WTC11 (cell line): ENCODE results near the gene CNTN5. TPM values are rescaled to one million over a fixed set of nuclear protein-coding genes. Genes with fewer than 3 reads are reported as not detected.

ENCODE experiments used
- ATAC-seq: fragments of 200-7000 bp; cut with Tn5 transposase; 2 replicates; pipeline ENCODE4 v1.10.0; 2021; ENCODE audit warnings: mild to moderate bottlenecking, moderate library complexity
- CTCF ChIA-PET: fragments of 300-600 bp; sonication (Branson Sonifier 250); formaldehyde crosslinking; loops from one replicate; lab custom pipeline; 2021; ENCODE audit warnings: antibody characterized with exemption; lab: Charles Lee
- POLR2A ChIA-PET: fragments of 350-600 bp; sonication (Branson Sonifier 250); formaldehyde crosslinking; loops from one replicate; lab custom pipeline; 2021; ENCODE audit warnings: antibody characterized with exemption; lab: Charles Lee
- DNase-seq: peaks from one replicate; pipeline ENCODE4 v3.0.0; 2021; ENCODE audit warnings: low spot score
- H3K27ac Mint-ChIP-seq: 2 replicates; pipeline ENCODE4 v1.8.0; 2021; ENCODE audit warnings: mixed read lengths
- H3K27me3 Mint-ChIP-seq: 2 replicates; pipeline ENCODE4 v1.8.0; 2021; ENCODE audit warnings: low read depth, mild to moderate bottlenecking, moderate library complexity, mixed read lengths
- H3K36me3 Mint-ChIP-seq: 2 replicates; pipeline ENCODE4 v1.8.0; 2021; ENCODE audit warnings: mixed read lengths
- H3K4me1 Mint-ChIP-seq: 2 replicates; pipeline ENCODE4 v1.8.0; 2022; ENCODE audit warnings: mixed read lengths
- H3K4me3 Mint-ChIP-seq: 2 replicates; pipeline ENCODE4 v1.8.0; 2021; ENCODE audit warnings: mild to moderate bottlenecking, moderate library complexity, mixed read lengths
- H3K9me3 Mint-ChIP-seq: 2 replicates; pipeline ENCODE4 v1.8.0; 2021; ENCODE audit warnings: mixed read lengths
- E2F4 ChIP-seq: sonication (generic); formaldehyde crosslinking; IDR thresholded peaks from 2 replicates; pipeline ENCODE4 v1.8.1; 2022; ENCODE audit warnings: low read depth, mild to moderate bottlenecking, moderate library complexity, missing genetic modification reagents, borderline replicate concordance
- GABPB1 ChIP-seq: sonication (generic); formaldehyde crosslinking; IDR thresholded peaks from 2 replicates; pipeline ENCODE4 v1.8.1; 2023; ENCODE audit warnings: mild to moderate bottlenecking, missing genetic modification reagents
- GRHL2 ChIP-seq: fragments of 250-450 bp; sonication (Bioruptor Pico); IDR thresholded peaks from 2 replicates; pipeline ENCODE4 v1.8.0; 2022; ENCODE audit warnings: mild to moderate bottlenecking, moderate library complexity; ENCODE audit not compliant: insufficient replicate concordance, severe bottlenecking
- IRF2 ChIP-seq: sonication (generic); formaldehyde crosslinking; IDR thresholded peaks from 2 replicates; pipeline ENCODE4 v1.8.0; 2022; ENCODE audit warnings: low read depth, missing genetic modification reagents, borderline replicate concordance
- JAZF1 ChIP-seq: fragments of 250-450 bp; sonication (Bioruptor Pico); IDR thresholded peaks from 2 replicates; pipeline ENCODE4 v1.9.0; 2021; ENCODE audit warnings: moderate library complexity, mild to moderate bottlenecking, inconsistent platforms
- JUN ChIP-seq: sonication (generic); formaldehyde crosslinking; IDR thresholded peaks from 2 replicates; pipeline ENCODE4 v1.8.0; 2023; ENCODE audit warnings: mild to moderate bottlenecking, missing genetic modification reagents
- KAT7 ChIP-seq: sonication (generic); formaldehyde crosslinking; IDR thresholded peaks from 2 replicates; pipeline ENCODE4 v1.8.1; 2023; ENCODE audit warnings: missing genetic modification reagents, mild to moderate bottlenecking, borderline replicate concordance
- MYBL2 ChIP-seq: sonication (generic); formaldehyde crosslinking; IDR thresholded peaks from 2 replicates; pipeline ENCODE4 v1.8.1; 2023; ENCODE audit warnings: mild to moderate bottlenecking, moderate library complexity, missing genetic modification reagents
- NFYB ChIP-seq: sonication (generic); formaldehyde crosslinking; conservative IDR thresholded peaks from 2 replicates; pipeline ENCODE4 v1.8.0; 2022; ENCODE audit warnings: low read depth, missing genetic modification reagents
- NR1H2 ChIP-seq: sonication (generic); formaldehyde crosslinking; IDR thresholded peaks from 2 replicates; pipeline ENCODE4 v1.9.0; 2021; ENCODE audit warnings: mild to moderate bottlenecking, moderate library complexity, missing genetic modification reagents
- NR3C1 ChIP-seq: sonication (generic); formaldehyde crosslinking; conservative IDR thresholded peaks from 2 replicates; pipeline ENCODE4 v1.8.1; 2023; ENCODE audit warnings: low read depth, mild to moderate bottlenecking, missing genetic modification reagents
- RELA ChIP-seq: sonication (generic); formaldehyde crosslinking; IDR thresholded peaks from 2 replicates; pipeline ENCODE4 v1.8.1; 2022; ENCODE audit warnings: missing genetic modification reagents, mild to moderate bottlenecking, borderline replicate concordance
- SOX15 ChIP-seq: fragments of 250-450 bp; sonication (Bioruptor Pico); IDR thresholded peaks from 2 replicates; pipeline ENCODE4 v1.9.0; 2021; ENCODE audit warnings: mild to moderate bottlenecking
- ZNF121 ChIP-seq: sonication (generic); formaldehyde crosslinking; IDR thresholded peaks from 2 replicates; pipeline ENCODE4 v1.8.0; 2023; ENCODE audit warnings: missing genetic modification reagents
- ZNF138 ChIP-seq: sonication (generic); formaldehyde crosslinking; conservative IDR thresholded peaks from 2 replicates; pipeline ENCODE4 v1.8.1; 2022; ENCODE audit warnings: mild to moderate bottlenecking, moderate library complexity, missing genetic modification reagents
- ZNF396 ChIP-seq: fragments of 250-450 bp; sonication (Bioruptor Pico); IDR thresholded peaks from 2 replicates; pipeline ENCODE4 v1.8.0; 2021; ENCODE audit warnings: mild to moderate bottlenecking, moderate library complexity, borderline replicate concordance
- total RNA-seq: library from RNA; stranded (reverse); gene quantifications from 3 replicates; pipeline ENCODE4 v1.2.3, GENCODE V29; 2021
- TF ChIP-seq, protein P1 (sequence below): fragments of 250-450 bp; sonication (Bioruptor Pico); IDR thresholded peaks from 2 replicates; pipeline ENCODE4 v1.9.0; 2021; ENCODE audit warnings: mild to moderate bottlenecking
- TF ChIP-seq, protein P2 (sequence below): fragments of 250-450 bp; sonication (Bioruptor Pico); IDR thresholded peaks from 2 replicates; pipeline ENCODE4 v1.8.0; 2021; ENCODE audit warnings: mild to moderate bottlenecking

Gene CNTN5
- total RNA-seq, 1 experiment from 2014 or later, result 0.07 TPM

- ChIA-PET CTCF (no interaction called here), POLR2A (no interaction called here)
- H3K27ac Mint-ChIP-seq, result no peak overlapping the region
- H3K4me1 Mint-ChIP-seq, result no peaks in the 10 kb centered on the region
- H3K27me3 Mint-ChIP-seq, result no peaks in the 10 kb centered on the region
- TF ChIP-seq IRF2 (CRISPR knock-in tag), result no peak
- no peak for TF ChIP-seq GABPB1 (CRISPR knock-in tag)
- H3K4me3 Mint-ChIP-seq, result no peak overlapping the region
- ATAC-seq (no peak), DNase-seq (no peak)
- no peaks in the 10 kb centered on the region for H3K36me3 Mint-ChIP-seq
- no peaks in the 10 kb centered on the region for H3K9me3 Mint-ChIP-seq
These were observed 661.4 kb downstream of the CNTN5 start for GRCh38 chr11:99682171-99682570.

DNA sequence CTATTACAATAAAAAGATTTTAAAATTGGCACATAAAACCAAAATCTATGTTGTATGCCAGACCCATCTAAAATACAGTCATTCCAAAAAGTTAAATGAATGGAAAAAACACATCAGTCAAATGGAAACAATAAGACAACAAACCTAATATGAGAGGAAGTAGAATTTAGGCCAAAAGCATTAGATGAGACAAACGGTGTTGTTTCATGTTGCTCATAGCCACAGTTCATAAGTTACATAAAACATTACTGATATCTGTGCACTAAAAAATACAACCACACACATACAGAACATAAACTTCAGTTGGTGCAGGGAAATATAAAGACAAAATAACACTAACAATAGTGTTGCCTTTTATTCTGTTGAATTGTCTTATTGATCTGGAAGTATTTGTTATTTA, 661.9 kb downstream of the CNTN5 start:
- Mint-ChIP-seq H3K36me3 (no peaks in the 10 kb centered on the region), H3K27me3 (no peaks in the 10 kb centered on the region), H3K9me3 (no peaks in the 10 kb centered on the region), H3K4me1 (no peaks in the 10 kb centered on the region), H3K4me3 (no peak overlapping the region), H3K27ac (no peak overlapping the region)
- DNase-seq (no peak), ATAC-seq (no peak)
- CTCF ChIA-PET, result no interaction called here
- TF ChIP-seq GABPB1 (CRISPR knock-in tag), result no peak
- no peak for TF ChIP-seq ZNF121 (CRISPR knock-in tag)
- TF ChIP-seq SOX15 (CRISPR knock-in tag), result no peak
- POLR2A ChIA-PET, result no interaction called here

DNA sequence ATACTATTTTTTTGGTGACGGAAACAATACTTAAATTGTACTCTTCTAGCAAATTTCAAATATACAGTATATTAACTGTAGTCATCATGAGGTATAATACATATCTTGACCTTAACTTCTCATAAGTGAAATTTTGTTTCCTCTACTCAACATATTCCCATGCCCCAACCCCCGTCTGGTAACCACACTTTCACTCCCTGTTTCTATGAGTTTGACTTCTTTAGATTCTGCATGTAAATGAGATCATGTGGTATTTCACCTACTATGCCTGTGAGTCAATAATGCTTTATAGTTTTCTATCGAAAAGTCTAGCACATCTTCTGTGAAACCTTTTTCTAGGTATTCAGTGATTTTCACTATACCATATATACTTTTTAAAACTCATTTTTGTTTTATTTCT, 663.2 kb downstream of the CNTN5 start:
- H3K27me3 Mint-ChIP-seq, result no peaks in the 10 kb centered on the region
- no peaks in the 10 kb centered on the region for H3K4me1 Mint-ChIP-seq
- DNase-seq (no peak), ATAC-seq (no peak)
- no peak overlapping the region for H3K4me3 Mint-ChIP-seq
- H3K36me3 Mint-ChIP-seq, result no peaks in the 10 kb centered on the region
- no peak for TF ChIP-seq NR1H2
- TF ChIP-seq KAT7 (CRISPR knock-in tag), result no peak
- CTCF ChIA-PET, result no interaction called here
- POLR2A ChIA-PET, result no interaction called here
- H3K9me3 Mint-ChIP-seq, result 0 out of 2 replicates have a peak, but pooled peaks cover 3% of the 10 kb centered on the region
- H3K27ac Mint-ChIP-seq, result no peak overlapping the region

DNA sequence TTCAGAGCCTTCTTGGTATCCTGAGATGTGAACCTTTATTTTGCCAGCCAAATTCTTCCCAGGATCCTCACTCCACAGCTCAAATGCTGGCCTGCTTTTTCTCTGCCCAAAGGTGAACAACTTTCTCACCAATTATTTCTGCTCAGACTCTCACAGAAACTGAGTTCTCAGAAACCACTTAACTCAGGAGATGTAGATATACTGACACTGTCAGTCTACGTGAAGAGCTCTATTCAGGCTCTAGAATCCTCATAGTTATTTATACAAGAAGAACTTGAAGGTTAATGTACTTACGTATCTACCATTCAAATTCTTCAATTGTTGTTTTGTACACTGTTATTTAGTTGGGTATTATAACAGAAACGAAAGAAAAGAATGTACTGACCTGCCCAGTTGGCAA, 666.1 kb downstream of the CNTN5 start:
- H3K36me3 Mint-ChIP-seq, result peaks cover 13% of the 10 kb centered on the region
- peaks cover 29% of the 10 kb centered on the region for H3K9me3 Mint-ChIP-seq
- POLR2A ChIA-PET, result no interaction called here
- H3K4me1 Mint-ChIP-seq, result no peaks in the 10 kb centered on the region
- CTCF ChIA-PET, result interaction anchor here (1.0 to 1.3 kb wide), 2 partner anchors 19 to 389 kb away, joined by 3 read pairs; no protein-coding TSS in a partner anchor
- peak overlapping the region; percentile 17; the same call in 1 of the 2 replicates for H3K27ac Mint-ChIP-seq
- ATAC-seq (no peak), DNase-seq (no peak)
- no peaks in the 10 kb centered on the region for H3K27me3 Mint-ChIP-seq
- TF ChIP-seq E2F4 (no peak), MYBL2 (no peak), SOX15 (CRISPR knock-in tag) (no peak), NFYB (CRISPR knock-in tag) (no peak), RELA (no peak), NR3C1 (no peak), GRHL2 (no peak), JAZF1 (CRISPR knock-in tag) (no peak)
- TF ChIP-seq, protein P1, sequence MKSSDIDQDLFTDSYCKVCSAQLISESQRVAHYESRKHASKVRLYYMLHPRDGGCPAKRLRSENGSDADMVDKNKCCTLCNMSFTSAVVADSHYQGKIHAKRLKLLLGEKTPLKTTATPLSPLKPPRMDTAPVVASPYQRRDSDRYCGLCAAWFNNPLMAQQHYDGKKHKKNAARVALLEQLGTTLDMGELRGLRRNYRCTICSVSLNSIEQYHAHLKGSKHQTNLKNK (CRISPR knock-in tag), result no peak
- TF ChIP-seq, protein P2, sequence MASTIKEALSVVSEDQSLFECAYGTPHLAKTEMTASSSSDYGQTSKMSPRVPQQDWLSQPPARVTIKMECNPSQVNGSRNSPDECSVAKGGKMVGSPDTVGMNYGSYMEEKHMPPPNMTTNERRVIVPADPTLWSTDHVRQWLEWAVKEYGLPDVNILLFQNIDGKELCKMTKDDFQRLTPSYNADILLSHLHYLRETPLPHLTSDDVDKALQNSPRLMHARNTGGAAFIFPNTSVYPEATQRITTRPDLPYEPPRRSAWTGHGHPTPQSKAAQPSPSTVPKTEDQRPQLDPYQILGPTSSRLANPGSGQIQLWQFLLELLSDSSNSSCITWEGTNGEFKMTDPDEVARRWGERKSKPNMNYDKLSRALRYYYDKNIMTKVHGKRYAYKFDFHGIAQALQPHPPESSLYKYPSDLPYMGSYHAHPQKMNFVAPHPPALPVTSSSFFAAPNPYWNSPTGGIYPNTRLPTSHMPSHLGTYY (CRISPR knock-in tag), result no peak
- H3K4me3 Mint-ChIP-seq, result no peak overlapping the region

DNA sequence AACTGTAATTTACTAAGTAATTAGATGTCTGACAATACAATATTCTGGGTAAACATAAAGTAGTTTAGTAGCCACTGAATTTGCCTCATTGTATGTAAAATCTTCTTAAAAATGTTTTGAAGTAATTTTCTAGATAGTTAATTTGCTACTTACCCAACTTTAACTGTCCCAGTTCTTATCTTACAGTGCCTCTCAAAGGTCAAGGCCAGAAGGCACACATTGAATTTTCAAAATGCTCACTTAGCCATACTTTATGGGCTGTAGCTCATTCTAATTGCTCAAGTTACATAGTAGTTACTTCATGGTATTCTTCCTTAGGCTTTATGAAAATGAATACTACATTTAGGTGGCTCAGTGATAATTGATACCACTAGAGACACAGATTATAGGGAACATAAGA, 666.6 kb downstream of the CNTN5 start:
- ATAC-seq (peak; percentile 22; the same call in 1 of the 2 replicates), DNase-seq (no peak)
- TF ChIP-seq ZNF396 (no peak), JUN (CRISPR knock-in tag) (no peak), ZNF138 (CRISPR knock-in tag) (no peak)
- CTCF ChIA-PET, result interaction anchor here (1.0 to 1.3 kb wide), 2 partner anchors 19 to 389 kb away, joined by 3 read pairs; no protein-coding TSS in a partner anchor
- Mint-ChIP-seq H3K27me3 (no peaks in the 10 kb centered on the region), H3K36me3 (peaks cover 17% of the 10 kb centered on the region), H3K4me3 (no peak overlapping the region), H3K27ac (no peak overlapping the region), H3K4me1 (no peaks in the 10 kb centered on the region), H3K9me3 (peaks cover 34% of the 10 kb centered on the region)
- POLR2A ChIA-PET, result no interaction called here
